ENCODE measurements around the gene TSEN34.
"Not testable (repeated sequence)": the region's sequence is repeated elsewhere in the genome, so short reads cannot be mapped to it uniquely, and the experiment has no call there.

TSEN34 gene

DNA sequence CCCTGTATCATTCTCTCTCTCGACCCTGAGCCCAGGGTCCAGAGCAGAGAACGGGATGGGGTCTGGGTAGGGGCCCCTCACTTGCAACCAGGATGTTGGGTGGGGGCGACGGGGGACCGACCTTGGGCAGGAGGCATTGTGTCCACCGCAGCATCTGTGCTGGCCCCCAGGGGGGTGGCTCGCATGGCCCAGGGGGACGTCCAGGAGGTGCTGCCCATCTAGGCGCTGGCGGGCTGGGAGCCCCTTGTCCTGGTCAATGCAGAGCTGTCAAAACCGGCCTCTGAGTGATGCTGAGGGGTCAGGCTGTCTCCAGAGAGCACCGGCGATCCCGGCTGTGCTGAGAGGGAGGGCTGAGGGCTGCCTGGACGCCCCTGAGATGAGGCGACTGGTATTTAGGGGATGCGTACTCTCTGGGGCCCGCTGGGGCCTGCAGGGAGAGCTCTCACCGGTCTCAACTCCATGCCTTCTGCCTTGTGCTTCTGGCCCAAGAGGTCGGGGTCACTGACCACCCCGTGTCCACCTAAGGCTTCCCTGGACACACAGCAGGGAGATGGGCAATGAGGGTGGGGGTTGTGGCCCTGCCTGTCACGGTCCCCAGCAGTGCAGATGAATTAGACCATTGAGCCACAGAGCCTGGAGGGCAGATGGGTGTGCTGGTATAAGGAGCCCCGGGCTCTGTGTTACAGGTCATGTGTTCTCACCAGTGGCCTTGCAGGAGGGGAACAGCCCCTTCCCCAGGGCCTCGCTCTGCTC, 18.1 kb downstream of the TSEN34 start:
- TF ChIP-seq, protein P1, sequence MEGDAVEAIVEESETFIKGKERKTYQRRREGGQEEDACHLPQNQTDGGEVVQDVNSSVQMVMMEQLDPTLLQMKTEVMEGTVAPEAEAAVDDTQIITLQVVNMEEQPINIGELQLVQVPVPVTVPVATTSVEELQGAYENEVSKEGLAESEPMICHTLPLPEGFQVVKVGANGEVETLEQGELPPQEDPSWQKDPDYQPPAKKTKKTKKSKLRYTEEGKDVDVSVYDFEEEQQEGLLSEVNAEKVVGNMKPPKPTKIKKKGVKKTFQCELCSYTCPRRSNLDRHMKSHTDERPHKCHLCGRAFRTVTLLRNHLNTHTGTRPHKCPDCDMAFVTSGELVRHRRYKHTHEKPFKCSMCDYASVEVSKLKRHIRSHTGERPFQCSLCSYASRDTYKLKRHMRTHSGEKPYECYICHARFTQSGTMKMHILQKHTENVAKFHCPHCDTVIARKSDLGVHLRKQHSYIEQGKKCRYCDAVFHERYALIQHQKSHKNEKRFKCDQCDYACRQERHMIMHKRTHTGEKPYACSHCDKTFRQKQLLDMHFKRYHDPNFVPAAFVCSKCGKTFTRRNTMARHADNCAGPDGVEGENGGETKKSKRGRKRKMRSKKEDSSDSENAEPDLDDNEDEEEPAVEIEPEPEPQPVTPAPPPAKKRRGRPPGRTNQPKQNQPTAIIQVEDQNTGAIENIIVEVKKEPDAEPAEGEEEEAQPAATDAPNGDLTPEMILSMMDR (IDR thresholded peaks at IDR 0.05; ENCODE audit: insufficient read depth, low read depth, low read length, missing control alignments): no peak
- no peak for DNase-seq (ENCODE audit: low read depth)
- H3K4me3 ChIP-seq (ENCODE audit: low read length): no peak overlapping the region

DNA sequence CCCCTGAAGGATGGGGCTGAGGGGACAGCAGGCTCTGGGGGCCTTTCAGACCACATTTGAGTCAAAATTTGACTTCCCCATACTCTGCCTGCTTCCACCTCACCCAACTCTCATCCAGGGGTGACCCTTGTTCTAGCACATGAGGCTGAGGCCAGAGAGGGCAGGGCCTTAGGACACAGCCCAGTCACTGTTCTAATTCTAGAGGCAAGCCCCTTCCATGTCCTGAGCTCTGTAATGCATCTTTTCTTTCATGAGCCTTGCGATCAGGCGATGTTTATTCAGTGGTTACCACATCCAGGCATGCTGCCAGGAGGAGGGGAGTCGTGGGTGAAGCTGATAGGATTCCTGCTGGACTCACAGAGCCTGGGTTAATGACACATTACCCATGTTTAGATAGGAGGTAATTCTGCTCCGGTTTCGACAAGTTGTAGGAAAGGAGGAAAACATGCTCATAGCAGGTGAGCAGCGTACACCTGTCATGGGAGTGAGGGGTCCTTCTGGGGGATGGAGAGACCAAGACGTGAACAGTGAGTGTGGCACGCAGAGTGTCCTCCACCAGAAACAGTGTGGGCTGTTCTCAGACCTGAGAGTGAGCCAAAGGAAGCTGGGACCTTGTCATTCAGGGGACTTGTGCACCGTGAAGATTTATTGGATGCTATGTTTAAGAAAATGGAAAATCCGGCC, 18.8 kb downstream of the TSEN34 start:
- no peak overlapping the region for H3K4me3 ChIP-seq (ENCODE audit: low read length)
- peak; percentile 96 for DNase-seq (ENCODE audit: low read depth)
- TF ChIP-seq, protein P1 (IDR thresholded peaks at IDR 0.05; ENCODE audit: insufficient read depth, low read depth, low read length, missing control alignments): no peak

DNA sequence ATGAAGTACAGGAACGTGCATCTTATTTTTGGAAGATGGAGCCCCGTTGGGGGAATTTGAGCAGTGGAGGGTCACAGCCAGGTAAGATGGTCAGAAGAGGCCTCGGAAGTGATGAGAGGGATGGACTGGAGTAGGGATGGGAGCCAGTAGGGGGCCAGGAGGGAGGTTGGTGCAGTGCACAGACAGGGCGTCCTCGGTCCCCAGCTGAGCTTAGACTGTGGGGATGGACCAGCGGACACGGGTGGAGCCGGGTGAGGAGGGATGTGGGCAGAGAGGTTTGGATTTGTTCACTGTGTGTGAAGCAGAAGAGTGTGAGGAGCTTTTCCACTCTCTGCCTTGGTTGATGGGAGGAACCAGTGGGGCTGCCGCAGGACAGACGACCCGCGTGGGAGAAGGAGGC, 20.1 kb downstream of the TSEN34 start:
- DNase-seq (ENCODE audit: low read depth): no peak
- TF ChIP-seq, protein P1 (IDR thresholded peaks at IDR 0.05; ENCODE audit: insufficient read depth, low read depth, low read length, missing control alignments): no peak
- no peak overlapping the region for H3K4me3 ChIP-seq (ENCODE audit: low read length)

DNA sequence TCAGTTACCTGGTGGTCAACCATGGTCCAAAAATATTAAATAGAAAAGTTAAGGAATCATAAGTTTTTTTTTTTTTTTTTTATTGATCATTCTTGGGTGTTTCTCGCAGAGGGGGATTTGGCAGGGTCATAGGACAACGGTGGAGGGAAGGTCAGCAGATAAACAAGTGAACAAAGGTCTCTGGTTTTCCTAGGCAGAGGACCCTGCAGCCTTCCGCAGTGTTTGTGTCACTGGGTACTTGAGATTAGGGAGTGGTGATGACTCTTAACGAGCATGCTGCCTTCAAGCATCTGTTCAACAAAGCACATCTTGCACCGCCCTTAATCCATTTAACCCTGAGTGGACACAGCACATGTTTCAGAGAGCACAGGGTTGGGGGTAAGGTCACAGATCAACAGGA, 23.1 kb downstream of the TSEN34 start:
- not testable (repeated sequence) for H3K4me3 ChIP-seq (ENCODE audit: low read length); DNase-seq (ENCODE audit: low read depth)

DNA sequence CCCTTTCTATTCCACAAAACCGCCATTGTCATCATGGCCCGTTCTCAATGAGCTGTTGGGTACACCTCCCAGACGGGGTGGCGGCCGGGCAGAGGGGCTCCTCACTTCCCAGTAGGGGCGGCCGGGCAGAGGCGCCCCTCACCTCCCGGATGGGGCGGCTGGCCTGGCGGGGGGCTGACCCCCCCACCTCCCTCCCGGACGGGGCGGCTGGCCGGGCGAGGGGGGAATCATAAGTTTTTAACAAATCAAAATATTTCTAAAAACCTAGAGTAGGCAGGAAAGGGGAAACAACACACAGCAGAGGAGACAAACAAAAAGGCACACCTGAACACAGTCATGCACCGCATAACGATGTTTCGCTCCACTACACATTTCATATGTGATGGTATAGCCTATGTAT, 23.6 kb downstream of the TSEN34 start:
- DNase-seq (ENCODE audit: low read depth); H3K4me3 ChIP-seq (ENCODE audit: low read length): not testable (repeated sequence)

DNA sequence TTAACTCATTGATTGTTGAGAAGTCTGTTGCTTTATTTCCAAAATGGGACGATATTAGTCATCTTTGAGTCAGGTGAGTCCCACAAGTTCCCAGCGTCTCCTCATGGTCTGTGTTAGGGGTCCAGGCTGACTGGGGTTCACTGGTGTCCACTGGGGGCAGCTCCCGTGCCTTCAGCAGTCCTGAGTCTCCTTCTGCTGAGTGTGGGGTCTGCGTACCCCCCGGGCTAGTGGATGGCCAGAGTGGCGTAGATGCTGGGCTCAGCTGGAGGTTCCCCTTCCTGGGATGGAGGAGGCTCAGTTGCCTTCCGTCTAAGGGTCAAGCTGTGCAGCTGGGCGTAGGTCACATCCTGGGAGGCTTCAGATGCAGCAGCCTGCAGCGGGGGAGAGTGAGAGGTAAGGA, 25.8 kb downstream of the TSEN34 start:
- no peak for DNase-seq (ENCODE audit: low read depth)
- TF ChIP-seq, protein P1 (IDR thresholded peaks at IDR 0.05; ENCODE audit: insufficient read depth, low read depth, low read length, missing control alignments): no peak

DNA sequence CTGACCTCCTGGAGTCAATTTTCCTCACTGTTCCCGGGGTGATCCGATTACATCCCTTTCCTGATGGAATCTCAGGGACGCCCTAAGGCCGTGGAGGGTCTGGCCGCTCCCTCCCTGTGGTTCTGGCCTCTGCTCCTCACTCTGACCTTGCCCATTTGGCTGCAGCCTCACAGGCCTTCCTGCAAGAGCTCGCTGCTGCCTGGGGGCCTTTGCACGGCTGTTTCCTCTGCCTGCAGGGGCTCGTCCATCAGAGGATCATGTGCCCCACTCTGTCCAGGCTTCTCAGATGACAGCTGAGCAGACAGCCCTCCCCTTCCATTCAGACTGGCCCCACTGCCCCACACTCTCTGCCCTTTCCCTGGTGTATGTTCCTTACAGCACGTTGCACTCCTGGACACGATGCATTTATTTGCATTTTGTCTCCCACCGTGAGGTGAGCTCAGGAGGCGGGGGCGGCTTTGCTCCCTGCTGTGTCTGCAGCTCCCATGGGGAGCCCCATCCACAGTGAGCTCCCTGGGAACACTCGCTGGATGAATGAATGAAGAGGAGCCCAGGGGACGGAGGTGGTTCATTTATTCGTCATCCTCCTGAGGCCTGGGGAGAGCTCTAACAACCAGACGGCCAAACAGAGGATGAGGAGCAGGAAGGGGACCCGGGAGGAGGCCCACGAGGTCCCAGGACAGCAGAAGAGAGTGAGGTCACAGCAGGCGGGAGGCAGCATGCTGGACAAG, 26.6 kb downstream of the TSEN34 start:
- H3K4me3 ChIP-seq (ENCODE audit: low read length); DNase-seq (ENCODE audit: low read depth): not testable (repeated sequence)

More for the DNA sequence above, 25.8 kb downstream of the TSEN34 start:
- no peak overlapping the region for H3K4me3 ChIP-seq (ENCODE audit: low read length)

DNA sequence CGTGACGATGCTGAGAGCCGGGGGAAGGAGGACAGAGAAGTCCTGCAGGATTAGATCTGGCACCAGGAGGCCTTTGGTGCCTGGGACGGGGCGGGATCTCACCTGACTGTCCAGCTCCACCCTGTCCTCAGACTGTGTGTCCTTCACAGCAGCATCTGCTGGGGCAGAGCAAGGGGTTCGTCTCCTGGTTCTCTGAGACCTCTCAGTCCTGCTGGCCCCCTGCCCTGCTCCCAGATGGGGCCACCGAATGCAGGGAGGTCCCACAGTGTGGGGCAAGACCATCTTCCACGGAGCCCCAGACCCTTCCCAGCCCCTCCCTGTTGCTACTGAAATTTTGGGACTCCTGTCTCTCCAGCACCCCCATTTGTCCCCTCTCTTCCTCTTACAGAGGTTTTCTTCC, 27.2 kb downstream of the TSEN34 start:
- DNase-seq (ENCODE audit: low read depth): no peak
- TF ChIP-seq, protein P1 (IDR thresholded peaks at IDR 0.05; ENCODE audit: insufficient read depth, low read depth, low read length, missing control alignments): no peak
- no peak overlapping the region for H3K4me3 ChIP-seq (ENCODE audit: low read length)

All from epithelial cell of esophagus (primary cell).